HG02973 (cell line): ENCODE data around the gene CSTF3.

ENCODE experiments used
- ATAC-seq: cut with Tn5 transposase; IDR thresholded peaks from one replicate; pipeline ENCODE4 v1.9.1; 2021; ENCODE audit warnings: moderate library complexity; ENCODE audit not compliant: unreplicated experiment

The CSTF3 gene

GRCh38 chr11:33045551-33046255 lies 115.6 kb downstream of the CSTF3 start:
- ATAC-seq, result no peak

DNA sequence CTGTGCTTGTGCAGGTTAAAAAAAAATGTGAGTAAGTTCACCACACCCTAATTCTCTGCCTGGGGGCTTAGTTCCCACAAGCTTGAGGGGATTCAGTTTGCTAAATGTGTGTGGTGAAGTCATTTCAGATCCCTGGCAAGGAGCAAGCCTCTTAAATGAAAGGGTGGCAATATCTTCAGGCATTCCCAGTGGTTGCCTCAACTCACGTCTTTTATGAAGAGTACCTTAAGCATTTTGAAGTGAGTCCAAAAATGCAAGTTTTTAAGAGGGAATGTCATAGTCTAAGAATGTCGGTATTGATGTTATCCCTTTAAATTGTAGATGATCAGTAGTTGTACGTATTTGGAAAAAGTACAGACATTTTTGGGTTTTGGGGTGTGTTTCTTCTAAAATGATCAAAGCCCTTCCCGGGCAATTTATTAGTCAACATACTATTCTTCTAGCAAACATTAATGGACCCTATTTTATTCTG lies 117.0 kb downstream of the CSTF3 start:
- no peak for ATAC-seq

DNA sequence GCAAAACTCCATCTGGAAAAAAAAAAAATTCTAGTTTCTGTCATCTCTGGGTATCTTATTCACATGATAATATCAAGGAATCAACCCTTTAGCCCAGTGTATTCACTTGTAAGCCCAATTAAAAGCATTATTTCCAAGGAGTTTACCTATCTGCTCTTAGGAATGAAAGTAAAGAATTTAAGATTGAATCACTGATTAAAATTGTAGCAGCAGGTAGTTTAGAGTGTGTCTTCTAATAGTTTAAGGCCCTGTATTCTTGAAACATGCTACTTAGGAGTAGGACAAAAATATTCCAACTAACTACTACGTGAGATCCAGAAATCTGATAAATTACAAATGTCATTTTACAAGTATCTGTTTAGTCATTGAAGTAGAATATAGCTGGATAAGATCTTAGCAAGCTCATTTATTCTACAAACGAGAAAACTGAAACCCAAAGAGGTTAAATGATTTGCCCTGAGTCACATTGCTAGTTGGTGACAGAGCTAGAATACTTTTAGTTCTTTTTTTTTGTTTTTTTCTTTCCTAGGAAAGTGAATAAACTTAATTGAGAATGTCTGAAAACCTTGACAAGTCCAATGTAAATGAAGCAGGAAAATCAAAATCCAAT lies 118.0 kb downstream of the CSTF3 start:
- no peak for ATAC-seq

- ATAC-seq, result no peak
Measured at GRCh38 chr11:33040862-33041453, 120.3 kb downstream of the CSTF3 start.

DNA sequence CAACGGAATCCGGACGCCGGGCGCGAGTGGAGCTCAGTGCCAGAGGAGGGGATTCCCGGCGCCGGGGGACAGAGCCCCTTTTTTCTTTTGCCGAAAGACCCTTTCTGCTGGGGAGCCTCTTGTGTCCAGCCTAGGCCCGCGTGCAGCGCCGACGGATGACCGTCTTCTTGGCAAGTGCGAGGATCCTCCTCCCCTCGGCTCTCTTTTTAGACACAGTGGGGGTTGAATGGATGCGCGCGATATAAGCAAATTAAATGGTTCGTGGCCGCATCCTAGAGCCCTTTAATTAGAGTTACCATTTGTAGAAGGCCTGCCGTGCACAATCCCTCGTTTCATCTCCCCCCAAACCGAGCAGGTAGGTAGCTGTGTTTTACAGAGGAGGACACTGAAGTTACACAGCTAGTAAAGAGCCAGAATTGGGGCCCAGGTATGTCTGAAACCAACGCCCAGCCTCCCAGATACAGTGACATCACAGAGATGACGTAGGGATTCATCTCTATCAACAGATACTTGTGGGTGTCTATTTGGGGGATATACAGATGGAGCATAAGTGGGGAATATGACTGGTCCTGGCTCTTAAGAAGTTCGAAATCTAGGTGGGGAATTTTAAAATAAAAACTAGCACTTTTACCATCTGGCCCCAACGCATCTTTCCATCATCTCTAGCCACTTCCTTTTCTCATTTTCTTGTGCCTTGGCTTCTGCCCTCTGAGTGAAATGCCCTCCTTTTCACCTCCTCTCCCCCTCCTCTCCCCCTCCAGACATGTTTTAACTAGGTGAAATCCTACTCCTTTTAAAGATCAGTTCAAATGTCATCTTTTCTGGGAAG lies 121.0 kb downstream of the CSTF3 start:
- ATAC-seq, result peak; percentile 25

- ATAC-seq, result peak; percentile 74
Measured at GRCh38 chr11:33039274-33040032, 121.8 kb downstream of the CSTF3 start, which contains the start of gene TCP11L1. Gene TCP11L1, plus strand, starts transcription at chr11:33039572. Its CDS starts 4,202 bp downstream, at chr11:33043774.

DNA sequence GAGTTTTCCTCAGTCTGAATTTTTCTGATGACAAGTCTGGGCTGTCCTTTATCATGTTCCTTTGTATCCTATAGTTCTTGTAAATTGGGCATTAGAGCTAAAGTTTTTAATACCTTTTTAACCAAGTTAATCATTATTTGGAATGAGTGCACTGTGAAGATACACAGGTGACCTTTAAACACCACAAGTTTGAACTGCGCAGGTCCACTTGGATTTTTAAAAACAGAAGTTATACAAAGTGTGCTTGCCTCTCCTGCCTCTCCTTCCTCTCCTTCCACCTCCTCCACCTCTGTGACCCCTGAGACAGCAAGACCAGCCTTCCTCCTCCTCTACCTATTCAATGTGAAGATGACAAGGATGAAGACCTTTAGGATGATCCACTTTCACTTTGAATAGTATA lies 126.3 kb downstream of the CSTF3 start:
- ATAC-seq, result no peak
